ENCODE data around the gene PDF.

The PDF gene

DNA sequence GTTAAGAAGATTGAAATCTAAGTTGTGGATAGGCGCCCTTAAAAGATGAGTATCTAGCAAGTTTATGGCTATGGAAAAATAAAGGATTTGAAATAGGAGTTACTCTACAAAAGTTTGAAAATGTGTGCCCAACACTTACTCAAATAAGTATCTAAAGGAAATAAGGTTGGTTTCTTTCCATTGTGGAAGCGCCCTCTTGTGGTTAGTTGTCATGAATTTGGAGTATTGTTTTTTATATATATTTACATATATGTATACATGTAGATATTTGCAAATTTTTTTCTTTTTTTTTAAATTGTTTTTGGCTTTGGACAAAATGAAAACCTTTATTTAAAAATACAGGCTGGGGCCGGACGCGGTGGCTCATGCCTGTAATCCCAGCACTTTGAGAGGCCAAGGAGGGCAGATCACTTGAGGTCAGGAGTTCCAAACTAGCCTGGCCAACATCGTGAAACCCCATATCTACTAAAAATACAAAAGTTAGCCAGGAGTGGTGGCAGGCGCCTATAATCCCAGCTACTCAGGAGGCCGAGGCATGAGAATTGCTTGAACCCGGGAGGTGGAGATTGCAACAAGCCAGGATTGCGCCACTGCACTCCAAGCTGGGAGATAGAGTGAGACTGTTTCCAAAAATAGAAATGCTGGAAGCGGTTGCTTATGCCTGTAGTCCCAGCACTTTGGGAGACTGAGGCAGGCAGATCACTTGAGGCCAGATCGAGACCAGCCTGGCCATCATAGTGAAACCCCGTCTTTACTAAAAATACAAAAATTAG, 43.3 kb downstream of the PDF start:
- no peak for DNase-seq (ENCODE audit: low read depth in 2 of 3, low spot score in 2 of 3)

GRCh38 chr16:69285240-69285639, 45.1 kb downstream of the PDF start:
- DNase-seq (ENCODE audit: low read depth in 2 of 3, low spot score in 2 of 3): no peak

DNA sequence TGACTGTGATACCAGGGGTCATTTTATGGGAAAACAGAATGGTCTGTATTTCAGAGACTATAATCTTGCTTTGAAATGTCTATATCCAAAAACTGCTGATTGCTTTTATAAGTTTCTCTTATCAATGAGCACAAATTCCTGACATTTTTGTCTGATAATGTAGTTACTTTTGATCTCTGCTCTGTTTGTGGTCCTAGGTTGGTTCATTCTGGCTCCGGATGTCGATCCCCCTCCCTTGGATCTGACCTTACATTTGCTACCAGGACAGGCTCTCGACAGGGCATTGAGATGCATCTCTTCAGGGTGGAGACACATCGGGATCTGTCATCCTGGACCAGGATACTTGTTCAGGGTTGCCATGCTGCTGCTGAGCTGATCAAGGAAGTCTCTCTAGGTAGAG, 46.5 kb downstream of the PDF start:
- DNase-seq (ENCODE audit: low read depth in 2 of 3, low spot score in 2 of 3): no peak

DNA sequence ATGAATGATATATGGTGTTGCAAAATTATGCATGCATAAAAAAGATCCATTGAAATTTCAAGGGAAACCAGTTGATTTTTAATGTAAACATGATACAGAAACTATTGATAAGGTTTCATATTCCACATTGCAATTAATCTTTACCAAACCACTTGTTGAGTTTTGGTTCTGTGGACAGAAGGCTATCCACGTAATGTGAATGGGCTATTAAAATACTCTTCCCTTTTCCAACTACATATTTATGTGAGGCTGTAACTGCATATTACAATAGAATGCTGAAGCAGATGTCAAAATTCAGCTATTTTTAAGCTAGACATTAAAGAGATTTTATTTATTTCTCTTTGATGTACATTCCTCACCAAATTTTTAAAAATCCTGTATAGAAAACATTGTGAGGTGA, 53.0 kb downstream of the PDF start:
- no peak for DNase-seq (ENCODE audit: low read depth in 2 of 3, low spot score in 2 of 3)
